Measurements from ENCODE around the gene ANXA6. TPM values are rescaled to one million over a fixed set of nuclear protein-coding genes. Genes with fewer than 3 reads are reported as not detected.
A peak's percentile ranks its signal among the peaks of the same experiment; 100 is the strongest.

Gene ANXA6
- total and polyA plus RNA-seq, 10 of the 15 experiments (the other 5 are each of a cell fraction or from before 2014, with no cell fraction given): 44.0 to 571 (median 465) TPM

GRCh38 chr5:151140686-151141459, 16.7 kb downstream of the ANXA6 start:
- 70% methylated on average over 7 of the region's 7 CpGs for WGBS (ENCODE audit: insufficient coverage, insufficient replicate concordance, low lambda C conversion rate, missing lambda C conversion rate)
- intact Hi-C loops (cut with micrococcal nuclease; ENCODE audit: unreplicated experiment): loop anchor here (1.0 kb wide), 1 partner anchor 10 kb away; no protein-coding TSS in a partner anchor
- peak overlapping the region; percentile 46 for H3K9ac ChIP-seq (ENCODE audit: control insufficient read depth, insufficient read depth, low read length)
- peak overlapping the region; percentile 52 for H3K4me3 ChIP-seq
- ChIA-PET SMC1A (ENCODE audit: uncharacterized antibody, unreplicated experiment) (interaction anchor here (0.7 to 35.3 kb wide), 17 partner anchors 5 to 684 kb away, joined by 3 to 1132 read pairs (median 5); partner anchors contain the start of genes ANXA6, CCDC69 and GM2A), POLR2A (interaction anchor here (1.1 to 8.4 kb wide), 16 partner anchors 8 to 116 kb away, joined by 3 to 153 read pairs (median 6); partner anchors contain the start of gene ANXA6), RAD21 (ENCODE audit: unreplicated experiment) (interaction anchor here (0.7 to 8.4 kb wide), 16 partner anchors 11 to 111 kb away, joined by 3 to 189 read pairs (median 10); partner anchors contain the start of genes ANXA6 and GM2A), CTCF (interaction anchor here (0.7 to 40.1 kb wide), 11 partner anchors 7 to 100 kb away, joined by 3 to 1107 read pairs (median 6); partner anchors contain the start of gene ANXA6)
- peaks cover 72% of the 10 kb centered on the region for H3K79me2 ChIP-seq (ENCODE audit: control insufficient read depth, insufficient read depth, low read length)
- H3K36me3 ChIP-seq (ENCODE audit: control insufficient read depth in 2 of 2, insufficient read depth in 2 of 2, low read length in 1 of 2): peaks cover 53 to 54% of the 10 kb centered on the region in 2 experiments
- H4K20me1 ChIP-seq (ENCODE audit: control insufficient read depth, insufficient read depth): peaks cover under 1% of the 10 kb centered on the region
- H3K4me1 ChIP-seq (ENCODE audit: control insufficient read depth, insufficient read depth, low read length): peaks cover 56% of the 10 kb centered on the region
- no peaks in the 10 kb centered on the region for H3K9me3 ChIP-seq (replicated peaks; ENCODE audit: control insufficient read depth, insufficient read depth, low read length)
- no peak for ATAC-seq
- H3K27me3 ChIP-seq (replicated peaks in 1 of 2; ENCODE audit: control insufficient read depth in 2 of 2, insufficient read depth in 2 of 2, low read length in 1 of 2): no peaks in the 10 kb centered on the region
- FAIRE-seq: no peak
- TF ChIP-seq IRF5 (IDR thresholded peaks at IDR 0.05; ENCODE audit: borderline replicate concordance) (no peak), MTA2 (IDR thresholded peaks at IDR 0.05; ENCODE audit: low read depth) (no peak), HDGF (IDR thresholded peaks at IDR 0.05) (peak; percentile 12; the same call in 1 of the 2 replicates), EGR1 (IDR thresholded peaks at IDR 0.05; ENCODE audit: borderline replicate concordance in 1 of 2, low read depth in 2 of 2, low read length in 2 of 2) (no peak), MAX (IDR thresholded peaks at IDR 0.05; ENCODE audit: low read depth, low read length) (no peak), BCLAF1 (IDR thresholded peaks at IDR 0.05) (no peak)
- no peak for DNase-seq (ENCODE audit: low read depth, low spot score)
- BruUV-seq (replicated peaks): TSS peak; percentile 29
- no peak overlapping the region for H2AFZ ChIP-seq (ENCODE audit: control insufficient read depth, low read depth, low read length)
- H3K4me2 ChIP-seq (ENCODE audit: control insufficient read depth, insufficient read depth): peak overlapping the region; percentile 94
- in situ Hi-C loops (cut with MboI): no loop called here
- H3K27ac ChIP-seq (ENCODE audit: control insufficient read depth, insufficient read depth): peak overlapping the region; percentile 61
